Endothelial cell (in vitro differentiated cells): ENCODE measurements around the gene BMI1. TPM values are rescaled to one million over a fixed set of nuclear protein-coding genes. Genes with fewer than 3 reads are reported as not detected.

Source experiments
- DNase-seq: peaks from one replicate; pipeline ENCODE4 v3.0.0; 2021; ENCODE audit warnings: low spot score
- H3K27ac Mint-ChIP-seq: one replicate; pipeline ENCODE4 v1.8.0; 2021; ENCODE audit warnings: mixed read lengths, inconsistent platforms; ENCODE audit not compliant: unreplicated experiment
- H3K27me3 Mint-ChIP-seq: one replicate; pipeline ENCODE4 v1.8.0; 2021; ENCODE audit warnings: mild to moderate bottlenecking, moderate library complexity, mixed read lengths, inconsistent platforms; ENCODE audit not compliant: unreplicated experiment
- H3K36me3 Mint-ChIP-seq: one replicate; pipeline ENCODE4 v1.8.0; 2021; ENCODE audit warnings: mild to moderate bottlenecking, low read depth, mixed read lengths, inconsistent platforms; ENCODE audit not compliant: unreplicated experiment
- H3K4me1 Mint-ChIP-seq: one replicate; pipeline ENCODE4 v1.8.0; 2021; ENCODE audit warnings: mild to moderate bottlenecking, mixed read lengths, inconsistent platforms; ENCODE audit not compliant: unreplicated experiment
- H3K4me3 Mint-ChIP-seq: one replicate; pipeline ENCODE4 v1.8.0; 2021; ENCODE audit warnings: mild to moderate bottlenecking, mixed read lengths, inconsistent platforms; ENCODE audit not compliant: unreplicated experiment
- H3K9me3 Mint-ChIP-seq: one replicate; pipeline ENCODE4 v1.8.0; 2021; ENCODE audit warnings: mixed read lengths, inconsistent platforms; ENCODE audit not compliant: unreplicated experiment
- total RNA-seq: library from RNA; stranded (reverse); fragmentation: NEBNext Ultra II Directional; extraction: Animal tissue kit (Norgen Biotek cat#: 25700); gene quantifications from one replicate; pipeline ENCODE4 v1.2.1, GENCODE V29; 2021; ENCODE audit not compliant: unreplicated experiment
- TF ChIP-seq, protein P1 (sequence below): fragments of 200-600 bp; sonication (generic); IDR thresholded peaks from one replicate; pipeline ENCODE4 v1.5.0; 2021; ENCODE audit warnings: antibody characterized with exemption; ENCODE audit not compliant: unreplicated experiment

Gene BMI1
- total RNA-seq, 1 donor from 2014 or later = 23.6 TPM

DNA sequence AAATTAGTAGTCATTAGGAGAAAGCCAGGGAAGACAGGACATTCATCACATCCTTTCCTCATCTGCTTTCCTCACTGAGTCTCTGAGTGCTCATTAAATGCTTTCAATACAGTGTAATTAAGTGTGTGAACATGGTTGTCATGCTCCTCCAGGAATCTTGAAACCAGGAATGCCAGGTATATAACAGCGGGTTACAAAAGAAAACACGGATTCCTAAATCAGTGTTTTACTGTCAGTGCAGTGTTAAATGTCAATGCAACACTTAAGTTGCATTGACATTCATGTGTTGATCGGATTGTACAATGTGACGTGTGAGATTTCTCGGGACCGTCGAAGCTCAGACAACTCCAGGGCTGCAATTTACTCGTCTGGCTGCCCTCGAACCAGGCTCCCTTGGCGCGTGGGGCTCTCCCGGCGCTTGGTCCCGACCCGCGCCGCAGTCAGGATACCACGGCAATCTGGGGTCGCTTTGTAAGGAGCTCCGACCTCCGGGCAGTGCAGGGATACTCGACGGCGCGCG lies 23.9 kb downstream of the BMI1 start:
- H3K4me3 Mint-ChIP-seq = peak overlapping the region; percentile 29
- no peaks in the 10 kb centered on the region for H3K9me3 Mint-ChIP-seq
- DNase-seq = no peak
- no peak overlapping the region for H3K27ac Mint-ChIP-seq
- H3K36me3 Mint-ChIP-seq = peaks cover 4% of the 10 kb centered on the region
- peaks cover 25% of the 10 kb centered on the region for H3K27me3 Mint-ChIP-seq
- H3K4me1 Mint-ChIP-seq = peaks cover 7% of the 10 kb centered on the region
- TF ChIP-seq, protein P1, sequence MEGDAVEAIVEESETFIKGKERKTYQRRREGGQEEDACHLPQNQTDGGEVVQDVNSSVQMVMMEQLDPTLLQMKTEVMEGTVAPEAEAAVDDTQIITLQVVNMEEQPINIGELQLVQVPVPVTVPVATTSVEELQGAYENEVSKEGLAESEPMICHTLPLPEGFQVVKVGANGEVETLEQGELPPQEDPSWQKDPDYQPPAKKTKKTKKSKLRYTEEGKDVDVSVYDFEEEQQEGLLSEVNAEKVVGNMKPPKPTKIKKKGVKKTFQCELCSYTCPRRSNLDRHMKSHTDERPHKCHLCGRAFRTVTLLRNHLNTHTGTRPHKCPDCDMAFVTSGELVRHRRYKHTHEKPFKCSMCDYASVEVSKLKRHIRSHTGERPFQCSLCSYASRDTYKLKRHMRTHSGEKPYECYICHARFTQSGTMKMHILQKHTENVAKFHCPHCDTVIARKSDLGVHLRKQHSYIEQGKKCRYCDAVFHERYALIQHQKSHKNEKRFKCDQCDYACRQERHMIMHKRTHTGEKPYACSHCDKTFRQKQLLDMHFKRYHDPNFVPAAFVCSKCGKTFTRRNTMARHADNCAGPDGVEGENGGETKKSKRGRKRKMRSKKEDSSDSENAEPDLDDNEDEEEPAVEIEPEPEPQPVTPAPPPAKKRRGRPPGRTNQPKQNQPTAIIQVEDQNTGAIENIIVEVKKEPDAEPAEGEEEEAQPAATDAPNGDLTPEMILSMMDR = no peak

- H3K4me1 Mint-ChIP-seq = peaks cover 5% of the 10 kb centered on the region
- peaks cover 20% of the 10 kb centered on the region for H3K27me3 Mint-ChIP-seq
- TF ChIP-seq, protein P1 = no peak
- no peaks in the 10 kb centered on the region for H3K9me3 Mint-ChIP-seq
- H3K4me3 Mint-ChIP-seq = peak within 1 kb of the TSS; percentile 76
- H3K27ac Mint-ChIP-seq = no peak within 1 kb of the TSS
- DNase-seq = peak; percentile 76
- H3K36me3 Mint-ChIP-seq = peaks cover 4% of the 10 kb centered on the region
Observed at GRCh38 chr10:22345301-22346095, 24.6 kb downstream of the BMI1 start, which contains the start of gene SPAG6. Gene SPAG6 (plus strand): TSS chr10:22345496. CDS start chr10:22345612, 116 bp downstream.

GRCh38 chr10:22346096-22346661 lies 25.3 kb downstream of the BMI1 start:
- Mint-ChIP-seq H3K27me3 (peaks cover 20% of the 10 kb centered on the region), H3K4me3 (peak overlapping the region; percentile 76), H3K36me3 (peaks cover 4% of the 10 kb centered on the region), H3K27ac (no peak overlapping the region), H3K4me1 (peaks cover 5% of the 10 kb centered on the region), H3K9me3 (no peaks in the 10 kb centered on the region)
- TF ChIP-seq, protein P1 = no peak
- DNase-seq = no peak

- Mint-ChIP-seq H3K27ac (no peak overlapping the region), H3K4me1 (peaks cover 2% of the 10 kb centered on the region), H3K36me3 (peaks cover 4% of the 10 kb centered on the region), H3K4me3 (no peak overlapping the region), H3K27me3 (peaks cover 13% of the 10 kb centered on the region), H3K9me3 (no peaks in the 10 kb centered on the region)
- no peak for DNase-seq
- TF ChIP-seq, protein P1 = no peak
Observed at GRCh38 chr10:22349755-22350154, 28.9 kb downstream of the BMI1 start.
